Smooth muscle cell (in vitro differentiated cells): ENCODE results near the gene STAT5B. TPM values are rescaled to one million over a fixed set of nuclear protein-coding genes. Genes with fewer than 3 reads are reported as not detected.
A peak's percentile ranks its signal among the peaks of the same experiment; 100 is the strongest.

Experiments
- DNase-seq: peaks from one replicate; lab custom pipeline; 2025; ENCODE audit not compliant: unreplicated experiment; lab: John Stamatoyannopoulos, UW
- H2AFZ ChIP-seq: fragments of 200-600 bp; sonication (generic); 2 replicates; pipeline ENCODE4 v1.6.0; 2016; ENCODE audit warnings: antibody characterized with exemption, low read depth, mild to moderate bottlenecking
- H3F3A ChIP-seq: fragments of 200-600 bp; sonication (generic); 2 replicates; pipeline ENCODE4 v1.6.0; 2017; ENCODE audit warnings: antibody characterized with exemption, low read depth
- H3K27ac ChIP-seq: fragments of 200-600 bp; sonication (generic); 2 replicates; pipeline ENCODE4 v1.5.1; 2016; ENCODE audit warnings: low read depth, mild to moderate bottlenecking
- H3K27me3 ChIP-seq: fragments of 200-600 bp; sonication (generic); 2 replicates; pipeline ENCODE4 v1.6.1; 2016; ENCODE audit warnings: low read depth, mild to moderate bottlenecking
- H3K36me3 ChIP-seq: fragments of 200-600 bp; sonication (generic); 2 replicates; pipeline ENCODE4 v1.5.1; 2016; ENCODE audit warnings: low read depth
- H3K4me1 ChIP-seq: fragments of 200-600 bp; sonication (generic); 2 replicates; pipeline ENCODE4 v1.5.1; 2016; ENCODE audit warnings: low read depth
- H3K4me2 ChIP-seq: fragments of 200-600 bp; sonication (generic); 2 replicates; pipeline ENCODE4 v1.6.0; 2016; ENCODE audit warnings: mild to moderate bottlenecking
- H3K4me3 ChIP-seq: fragments of 200-600 bp; sonication (generic); 2 replicates; pipeline ENCODE4 v1.5.1; 2016; ENCODE audit warnings: mild to moderate bottlenecking
- H3K79me2 ChIP-seq: fragments of 200-600 bp; sonication (generic); 2 replicates; pipeline ENCODE4 v1.6.0; 2016; ENCODE audit warnings: low read depth, mild to moderate bottlenecking
- H3K9ac ChIP-seq: fragments of 200-600 bp; sonication (generic); 2 replicates; pipeline ENCODE4 v1.6.0; 2016; ENCODE audit warnings: low read depth
- H3K9me3 ChIP-seq: fragments of 200-600 bp; sonication (generic); replicated peaks from 2 replicates; pipeline ENCODE4 v1.5.1; 2016; ENCODE audit warnings: low read depth
- H4K20me1 ChIP-seq: fragments of 200-600 bp; sonication (generic); 2 replicates; pipeline ENCODE4 v1.6.0; 2016; ENCODE audit warnings: low read depth
- WGBS: methylation state at CpG from one replicate; pipeline ENCODE4 v1.1.7; 2016; ENCODE audit warnings: low lambda C conversion rate; 5-methylcytosine and 5-hydroxymethylcytosine counted together
- polyA plus RNA-seq: library from polyadenylated mRNA; unstranded; fragments of >200 nt; fragmentation: Nextera tagmentation; extraction: Ambion mirVana; gene quantifications from 2 replicates; pipeline ENCODE4 v1.2.1, GENCODE V29; 2016
- total RNA-seq: library from RNA; depleted of rRNA; stranded (reverse); fragments of >200 nt; gene quantifications from 2 replicates; pipeline ENCODE4 v1.2.3, GENCODE V29; 2014
- TF ChIP-seq, protein P1 (sequence below): fragments of 200-600 bp; sonication (generic); IDR thresholded peaks from 2 replicates; pipeline ENCODE4 v1.5.1; 2017; ENCODE audit warnings: borderline replicate concordance, mild to moderate bottlenecking, antibody characterized with exemption; ENCODE audit not compliant: insufficient read depth, poor library complexity, severe bottlenecking

Gene STAT5B
- total and polyA plus RNA-seq, 2 experiments from 2014 or later = 10.7 to 12.4 TPM

DNA sequence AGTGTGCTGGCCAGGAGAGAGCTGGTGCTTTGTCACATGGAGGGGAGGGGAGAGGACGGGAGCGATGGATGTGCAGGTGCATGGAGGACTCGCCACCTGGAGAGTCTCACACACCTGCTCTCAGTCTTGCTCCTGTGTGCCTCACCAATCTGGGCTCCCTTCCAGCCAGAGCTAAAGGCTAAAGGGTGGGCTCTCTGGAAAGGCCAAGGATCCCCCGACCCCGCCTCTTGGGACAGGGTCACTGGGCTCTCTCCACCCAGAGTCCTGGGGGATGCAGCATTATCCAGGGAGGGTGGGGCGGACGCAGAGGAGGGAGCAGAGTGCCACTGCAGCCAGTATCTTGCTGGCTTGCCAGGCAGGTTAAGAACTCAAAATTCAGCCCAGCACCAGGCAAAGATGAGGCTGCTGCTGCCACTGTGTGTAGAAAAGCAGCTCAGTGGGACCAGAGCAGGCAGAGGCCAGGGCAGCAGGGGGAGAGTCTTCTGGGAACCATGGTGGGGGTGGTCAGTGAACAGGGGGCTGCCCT, 5.4 kb upstream of the STAT5B start:
- TF ChIP-seq, protein P1, sequence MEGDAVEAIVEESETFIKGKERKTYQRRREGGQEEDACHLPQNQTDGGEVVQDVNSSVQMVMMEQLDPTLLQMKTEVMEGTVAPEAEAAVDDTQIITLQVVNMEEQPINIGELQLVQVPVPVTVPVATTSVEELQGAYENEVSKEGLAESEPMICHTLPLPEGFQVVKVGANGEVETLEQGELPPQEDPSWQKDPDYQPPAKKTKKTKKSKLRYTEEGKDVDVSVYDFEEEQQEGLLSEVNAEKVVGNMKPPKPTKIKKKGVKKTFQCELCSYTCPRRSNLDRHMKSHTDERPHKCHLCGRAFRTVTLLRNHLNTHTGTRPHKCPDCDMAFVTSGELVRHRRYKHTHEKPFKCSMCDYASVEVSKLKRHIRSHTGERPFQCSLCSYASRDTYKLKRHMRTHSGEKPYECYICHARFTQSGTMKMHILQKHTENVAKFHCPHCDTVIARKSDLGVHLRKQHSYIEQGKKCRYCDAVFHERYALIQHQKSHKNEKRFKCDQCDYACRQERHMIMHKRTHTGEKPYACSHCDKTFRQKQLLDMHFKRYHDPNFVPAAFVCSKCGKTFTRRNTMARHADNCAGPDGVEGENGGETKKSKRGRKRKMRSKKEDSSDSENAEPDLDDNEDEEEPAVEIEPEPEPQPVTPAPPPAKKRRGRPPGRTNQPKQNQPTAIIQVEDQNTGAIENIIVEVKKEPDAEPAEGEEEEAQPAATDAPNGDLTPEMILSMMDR = no peak
- H2AFZ ChIP-seq = no peak overlapping the region
- H3K4me2 ChIP-seq = no peak overlapping the region
- H3K36me3 ChIP-seq = no peaks in the 10 kb centered on the region
- peaks cover 7% of the 10 kb centered on the region for H3K4me1 ChIP-seq
- no peak overlapping the region for H3K27ac ChIP-seq
- H3K9me3 ChIP-seq = no peaks in the 10 kb centered on the region
- DNase-seq = no peak
- no peak overlapping the region for H3K9ac ChIP-seq
- H3K27me3 ChIP-seq = no peaks in the 10 kb centered on the region
- no peak overlapping the region for H3K4me3 ChIP-seq
- H3K79me2 ChIP-seq = no peaks in the 10 kb centered on the region
- H4K20me1 ChIP-seq = no peaks in the 10 kb centered on the region
- 83% methylated on average over 7 of the region's 7 CpGs for WGBS
- H3F3A ChIP-seq = no peaks in the 10 kb centered on the region

DNA sequence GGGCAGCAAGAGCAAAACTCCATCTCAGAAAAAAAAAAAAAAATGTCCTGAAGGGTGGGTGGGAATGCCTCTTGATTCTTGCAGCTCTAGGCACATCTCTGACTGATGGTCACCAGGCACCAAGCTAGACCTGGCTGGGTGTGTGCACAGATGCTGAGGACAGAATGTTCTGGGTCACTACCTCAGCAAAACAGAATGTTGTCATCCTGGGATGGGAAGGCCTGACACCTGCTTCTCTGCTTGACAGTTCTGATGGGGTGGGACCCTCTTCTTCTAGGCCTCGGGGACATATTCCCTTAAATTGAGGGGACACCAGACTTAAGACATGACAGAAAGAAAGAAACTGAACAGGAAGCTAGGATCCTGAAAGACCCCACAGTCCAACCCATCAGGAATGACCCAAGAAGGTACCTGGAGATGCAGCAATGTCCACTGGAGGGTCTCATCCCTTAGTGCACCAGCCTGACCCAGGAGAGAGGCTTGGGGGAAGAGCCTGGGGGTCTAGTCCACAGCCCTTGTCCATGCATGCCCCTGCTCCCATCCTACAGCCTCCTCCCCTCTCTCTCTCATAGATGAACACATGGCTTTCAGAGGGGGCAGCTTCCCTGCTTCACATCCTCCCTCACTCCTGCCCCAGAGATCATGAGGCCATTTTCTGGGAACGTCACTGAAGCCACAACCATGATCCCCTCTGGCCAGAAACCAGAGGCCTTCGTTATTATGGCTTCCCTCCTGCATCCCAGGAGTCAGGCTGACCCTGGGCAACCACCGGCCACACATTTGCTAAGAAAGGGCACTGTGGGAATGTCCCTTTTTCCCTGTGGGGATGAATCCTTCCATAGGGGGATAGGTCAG, 3.8 kb upstream of the STAT5B start:
- H3K36me3 ChIP-seq = no peaks in the 10 kb centered on the region
- H3K27me3 ChIP-seq = no peaks in the 10 kb centered on the region
- H3K27ac ChIP-seq = no peak overlapping the region
- TF ChIP-seq, protein P1 = no peak
- no peak overlapping the region for H3K4me2 ChIP-seq
- no peaks in the 10 kb centered on the region for H3F3A ChIP-seq
- H2AFZ ChIP-seq = no peak overlapping the region
- H3K4me3 ChIP-seq = no peak overlapping the region
- peaks cover 1% of the 10 kb centered on the region for H4K20me1 ChIP-seq
- WGBS = 87% methylated on average over 4 of the region's 4 CpGs
- peaks cover 10% of the 10 kb centered on the region for H3K4me1 ChIP-seq
- DNase-seq = no peak
- no peak overlapping the region for H3K9ac ChIP-seq
- peaks cover 8% of the 10 kb centered on the region for H3K79me2 ChIP-seq
- no peaks in the 10 kb centered on the region for H3K9me3 ChIP-seq

DNA sequence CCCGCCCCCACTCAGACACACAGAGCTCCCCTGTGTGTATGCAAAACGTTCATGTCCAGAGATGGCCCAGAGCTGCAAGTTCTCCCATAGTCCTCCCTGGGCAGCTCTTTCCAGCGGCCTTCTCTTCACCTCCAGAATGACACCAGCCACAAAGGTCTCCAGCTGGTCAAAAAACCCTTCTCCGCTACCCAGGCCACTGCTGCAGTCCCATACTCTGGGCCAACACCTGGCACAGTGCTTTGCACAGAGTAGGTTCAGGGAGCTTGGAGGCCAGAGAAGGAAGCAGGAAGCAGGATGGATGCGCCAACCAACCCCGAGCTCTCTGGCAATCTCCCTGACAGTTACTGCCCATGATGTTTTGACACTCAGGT, 1.1 kb upstream of the STAT5B start:
- Histone ChIP-seq H3F3A (no peaks in the 10 kb centered on the region), H3K27me3 (no peaks in the 10 kb centered on the region), H3K9ac (no peak overlapping the region), H3K4me2 (peak overlapping the region; percentile 99), H3K27ac (no peak overlapping the region), H3K4me3 (peak overlapping the region; percentile 89), H3K9me3 (no peaks in the 10 kb centered on the region), H3K36me3 (no peaks in the 10 kb centered on the region), H3K4me1 (peaks cover 19% of the 10 kb centered on the region), H4K20me1 (peaks cover 9% of the 10 kb centered on the region), H3K79me2 (peaks cover 34% of the 10 kb centered on the region), H2AFZ (no peak overlapping the region)
- TF ChIP-seq, protein P1 = no peak
- WGBS = 67% methylated on average over 6 of the region's 6 CpGs
- no peak for DNase-seq
